BJ (cell line): ENCODE results near the gene SEMA6A. TPM values are rescaled to one million over a fixed set of nuclear protein-coding genes. Genes with fewer than 3 reads are reported as not detected.

Experiments used
- CTCF ChIA-PET: fragments of 350-600 bp; formaldehyde crosslinking; extraction: SDS; loops from one replicate; lab custom pipeline; 2021; ENCODE audit warnings: antibody characterized with exemption, inconsistent platforms; lab: Yijun Ruan, JAX
- POLR2A ChIA-PET: fragments of 300-600 bp; sonication (Branson Sonifier 250); formaldehyde crosslinking; extraction: SDS; loops from one replicate; lab custom pipeline; 2021; ENCODE audit warnings: antibody characterized with exemption; lab: Charles Lee
- DNase-seq: peaks from one replicate; pipeline ENCODE4 v3.0.0-alpha.2; 2011; ENCODE audit warnings: low read depth
- H3K27me3 ChIP-seq: 2 replicates; pipeline ENCODE4 v1.6.0; 2011; ENCODE audit warnings: low read length; ENCODE audit not compliant: control insufficient read depth, insufficient read depth
- H3K36me3 ChIP-seq: 2 replicates; pipeline ENCODE4 v1.5.1; 2011; ENCODE audit warnings: low read length; ENCODE audit not compliant: control insufficient read depth, insufficient read depth
- H3K4me3 ChIP-seq: 2 replicates; pipeline ENCODE4 v1.5.1; 2011; ENCODE audit warnings: low read depth, mild to moderate bottlenecking, control low read depth, low read length
- polyA plus RNA-seq: library from polyadenylated mRNA; depleted of rRNA; stranded (reverse); fragments of >200 nt; gene quantifications from 2 replicates; pipeline ENCODE4 v1.2.3, GENCODE V29; 2011
- TF ChIP-seq, protein P1 (sequence below): IDR thresholded peaks from 2 replicates; pipeline ENCODE4 v1.5.1; 2011; ENCODE audit warnings: low read depth, mild to moderate bottlenecking, control low read depth, inconsistent platforms, low read length, moderate library complexity; ENCODE audit not compliant: insufficient read depth

SEMA6A gene
- polyA plus RNA-seq, 1 experiment: 0.34 TPM

DNA sequence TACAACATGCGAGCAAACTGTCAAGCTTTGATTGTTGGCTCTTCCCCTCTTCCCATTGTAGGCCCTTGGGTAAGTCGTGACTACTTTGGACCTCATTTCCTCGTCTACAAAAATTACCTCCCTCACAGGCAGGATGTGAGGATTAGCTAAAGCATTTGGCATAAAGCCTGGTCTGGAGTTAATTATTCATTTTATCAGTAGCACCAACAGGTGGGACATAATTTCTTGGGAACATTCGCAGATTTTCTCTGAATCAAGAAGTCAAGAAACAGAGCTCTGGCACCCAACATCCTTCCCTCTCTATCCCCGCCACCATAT, 39.9 kb upstream of the SEMA6A start:
- H3K4me3 ChIP-seq: no peak overlapping the region
- H3K36me3 ChIP-seq: no peaks in the 10 kb centered on the region
- TF ChIP-seq, protein P1, sequence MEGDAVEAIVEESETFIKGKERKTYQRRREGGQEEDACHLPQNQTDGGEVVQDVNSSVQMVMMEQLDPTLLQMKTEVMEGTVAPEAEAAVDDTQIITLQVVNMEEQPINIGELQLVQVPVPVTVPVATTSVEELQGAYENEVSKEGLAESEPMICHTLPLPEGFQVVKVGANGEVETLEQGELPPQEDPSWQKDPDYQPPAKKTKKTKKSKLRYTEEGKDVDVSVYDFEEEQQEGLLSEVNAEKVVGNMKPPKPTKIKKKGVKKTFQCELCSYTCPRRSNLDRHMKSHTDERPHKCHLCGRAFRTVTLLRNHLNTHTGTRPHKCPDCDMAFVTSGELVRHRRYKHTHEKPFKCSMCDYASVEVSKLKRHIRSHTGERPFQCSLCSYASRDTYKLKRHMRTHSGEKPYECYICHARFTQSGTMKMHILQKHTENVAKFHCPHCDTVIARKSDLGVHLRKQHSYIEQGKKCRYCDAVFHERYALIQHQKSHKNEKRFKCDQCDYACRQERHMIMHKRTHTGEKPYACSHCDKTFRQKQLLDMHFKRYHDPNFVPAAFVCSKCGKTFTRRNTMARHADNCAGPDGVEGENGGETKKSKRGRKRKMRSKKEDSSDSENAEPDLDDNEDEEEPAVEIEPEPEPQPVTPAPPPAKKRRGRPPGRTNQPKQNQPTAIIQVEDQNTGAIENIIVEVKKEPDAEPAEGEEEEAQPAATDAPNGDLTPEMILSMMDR: no peak
- POLR2A ChIA-PET: no interaction called here
- H3K27me3 ChIP-seq: no peaks in the 10 kb centered on the region
- CTCF ChIA-PET: no interaction called here
- DNase-seq: no peak

DNA sequence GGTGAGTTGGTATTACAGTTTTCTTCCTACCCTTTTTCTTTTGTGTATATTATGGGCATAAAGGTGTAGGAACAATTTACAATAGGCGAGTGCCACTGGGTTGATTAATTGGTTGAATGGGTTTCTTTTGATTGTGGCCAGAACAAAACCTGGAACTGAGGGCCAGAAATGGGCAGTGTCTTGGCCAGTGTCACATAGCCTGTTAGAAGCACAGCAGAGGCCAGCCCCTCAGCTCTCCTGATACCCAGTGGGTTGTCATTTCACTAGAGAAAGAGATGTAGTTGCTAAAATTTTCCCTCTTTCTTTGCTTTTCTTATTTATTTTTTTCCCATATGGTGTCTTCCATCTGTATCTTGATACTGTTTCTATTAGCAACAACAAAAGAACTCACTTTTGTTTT, 38.8 kb upstream of the SEMA6A start:
- H3K27me3 ChIP-seq: no peaks in the 10 kb centered on the region
- TF ChIP-seq, protein P1: no peak
- H3K36me3 ChIP-seq: no peaks in the 10 kb centered on the region
- ChIA-PET POLR2A (no interaction called here), CTCF (no interaction called here)
- no peak for DNase-seq
- H3K4me3 ChIP-seq: no peak overlapping the region

DNA sequence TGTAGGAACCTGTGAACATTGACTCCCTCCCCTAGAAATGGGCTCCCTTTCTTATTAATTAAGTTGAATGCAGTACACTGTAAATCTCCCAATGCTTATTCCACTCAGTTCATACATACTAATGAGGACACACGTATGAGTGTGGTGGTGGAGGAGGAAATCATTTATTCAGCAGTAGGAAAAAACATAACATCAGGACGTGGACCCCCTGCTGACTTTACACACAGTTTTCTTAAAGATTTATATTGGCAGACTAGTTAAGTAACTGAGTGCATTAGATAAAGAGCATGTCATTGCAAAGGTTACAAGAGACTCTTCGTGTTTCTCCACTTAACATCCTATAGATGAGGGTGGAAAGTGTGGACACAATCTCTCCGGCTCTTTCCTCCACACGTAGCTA, 37.8 kb upstream of the SEMA6A start:
- DNase-seq: no peak
- ChIA-PET CTCF (no interaction called here), POLR2A (no interaction called here)
- Histone ChIP-seq H3K36me3 (no peaks in the 10 kb centered on the region), H3K27me3 (no peaks in the 10 kb centered on the region), H3K4me3 (no peak overlapping the region)
- TF ChIP-seq, protein P1: no peak

DNA sequence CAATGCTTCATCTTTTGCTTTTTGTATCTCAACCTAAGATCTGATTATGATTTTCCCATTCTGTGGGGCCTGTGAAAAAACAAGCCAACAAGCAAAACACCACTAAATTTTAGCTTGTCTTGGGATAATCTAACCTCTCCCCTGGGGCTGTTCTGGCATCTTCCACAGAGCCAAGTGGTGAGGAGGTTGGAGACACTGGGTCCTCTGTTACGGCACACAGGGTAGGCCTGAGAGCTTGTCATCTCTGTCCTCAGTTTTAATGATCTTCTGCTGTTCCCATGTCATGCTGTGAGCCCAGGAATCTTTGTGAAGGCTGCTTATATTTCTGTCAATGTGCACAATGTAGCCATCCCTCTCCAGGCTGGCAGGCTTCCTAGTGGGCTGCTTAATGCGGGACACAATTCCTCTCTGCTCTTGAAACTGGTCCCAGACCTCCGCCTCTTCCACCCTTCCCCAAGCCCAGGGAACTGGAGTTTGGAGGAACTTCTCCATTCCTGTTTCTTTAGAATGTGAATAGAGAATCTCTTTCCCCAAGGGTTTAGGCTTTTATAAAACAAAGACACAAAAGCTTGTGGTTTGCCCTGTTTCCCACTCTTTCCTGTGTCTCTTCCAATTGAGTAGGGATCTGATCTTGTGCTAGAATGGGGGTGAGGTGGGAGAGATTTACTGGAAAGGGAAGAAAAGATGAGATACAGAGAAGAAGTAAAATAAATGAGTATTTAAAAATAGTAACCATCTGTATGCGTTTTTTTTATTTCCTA, 30.9 kb upstream of the SEMA6A start:
- no peak for DNase-seq
- ChIA-PET POLR2A (no interaction called here), CTCF (no interaction called here)
- Histone ChIP-seq H3K4me3 (no peak overlapping the region), H3K27me3 (no peaks in the 10 kb centered on the region), H3K36me3 (no peaks in the 10 kb centered on the region)
- TF ChIP-seq, protein P1: no peak

DNA sequence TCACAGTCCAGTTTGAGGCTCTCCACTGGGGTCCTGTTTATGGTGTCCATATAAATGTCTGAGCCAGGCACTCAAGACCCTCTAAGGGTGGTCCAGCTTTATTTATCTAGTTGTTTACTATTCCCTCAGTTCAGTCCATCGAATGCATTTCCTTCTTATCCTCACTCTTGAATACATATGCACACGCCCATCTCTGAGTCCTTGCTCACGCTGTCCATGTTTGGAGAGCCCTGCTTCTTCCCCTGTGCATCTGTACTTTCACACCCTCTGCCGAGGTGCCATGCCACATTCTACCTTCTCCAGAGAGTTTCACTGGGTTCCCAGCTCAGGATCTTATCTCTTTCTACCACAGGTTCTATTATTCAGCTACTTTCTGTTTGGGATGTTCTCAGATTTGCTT, 30.2 kb upstream of the SEMA6A start:
- ChIA-PET POLR2A (no interaction called here), CTCF (no interaction called here)
- no peak for DNase-seq
- Histone ChIP-seq H3K27me3 (no peaks in the 10 kb centered on the region), H3K36me3 (no peaks in the 10 kb centered on the region), H3K4me3 (no peak overlapping the region)
- TF ChIP-seq, protein P1: no peak
